ENCODE results near the gene TIMP2. TPM values are rescaled to one million over a fixed set of nuclear protein-coding genes. Genes with fewer than 3 reads are reported as not detected.
"Not testable (repeated sequence)": the region's sequence is repeated elsewhere in the genome, so short reads cannot be mapped to it uniquely, and the experiment has no call there.

Gene TIMP2
- total and polyA plus RNA-seq, 8 donors = 158 to 313 (median 179) TPM

DNA sequence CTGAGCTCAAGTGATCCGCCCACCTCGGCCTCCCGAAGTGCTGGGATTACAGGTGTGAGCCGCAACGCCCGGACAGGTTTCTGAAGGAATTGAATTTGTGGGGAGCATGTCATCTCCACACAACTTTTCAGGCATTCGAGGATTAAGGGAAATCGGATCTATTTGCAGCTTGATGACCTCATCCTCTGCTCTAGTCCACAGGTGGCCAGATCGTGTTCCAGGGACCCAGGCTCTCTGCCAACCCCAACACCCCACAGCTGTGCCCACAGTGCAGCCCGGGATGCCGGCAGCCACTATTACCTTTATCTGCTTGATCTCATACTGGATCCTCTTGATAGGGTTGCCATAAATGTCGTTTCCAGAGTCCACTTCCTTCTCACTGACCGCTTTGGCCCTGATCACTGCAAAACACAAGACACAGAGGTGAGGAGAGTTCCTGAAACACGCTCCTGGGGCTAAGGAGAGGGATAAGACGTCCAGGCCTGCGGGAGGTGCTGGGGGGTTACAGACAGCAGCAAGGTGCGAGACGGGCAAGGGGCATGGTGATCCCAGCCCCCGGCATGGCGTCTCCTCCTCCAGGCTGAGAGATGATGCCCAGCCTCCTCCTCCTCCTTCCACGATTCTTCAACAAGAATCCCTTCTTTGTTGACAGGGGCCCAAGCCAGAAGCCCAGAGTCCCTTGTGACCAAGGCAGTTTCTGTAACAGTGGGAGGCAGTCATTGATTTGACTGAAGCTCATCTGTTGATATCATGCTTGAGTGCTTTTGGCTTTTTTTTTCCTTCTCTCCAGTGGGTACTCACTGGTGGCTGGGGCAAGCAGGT is 51.5 kb downstream of the TIMP2 start:
- Histone ChIP-seq H3K4me1 (peaks cover 6 to 35% of the 10 kb centered on the region in 2 donors), H3K9me3 (no peaks in the 10 kb centered on the region), H3K27me3 (no peaks in the 10 kb centered on the region), H3K36me3 (peaks cover 0 to 47% of the 10 kb centered on the region in 2 donors), H3K27ac (no peak overlapping the region), H3K4me3 (no peak overlapping the region)
- TF ChIP-seq, protein P1, sequence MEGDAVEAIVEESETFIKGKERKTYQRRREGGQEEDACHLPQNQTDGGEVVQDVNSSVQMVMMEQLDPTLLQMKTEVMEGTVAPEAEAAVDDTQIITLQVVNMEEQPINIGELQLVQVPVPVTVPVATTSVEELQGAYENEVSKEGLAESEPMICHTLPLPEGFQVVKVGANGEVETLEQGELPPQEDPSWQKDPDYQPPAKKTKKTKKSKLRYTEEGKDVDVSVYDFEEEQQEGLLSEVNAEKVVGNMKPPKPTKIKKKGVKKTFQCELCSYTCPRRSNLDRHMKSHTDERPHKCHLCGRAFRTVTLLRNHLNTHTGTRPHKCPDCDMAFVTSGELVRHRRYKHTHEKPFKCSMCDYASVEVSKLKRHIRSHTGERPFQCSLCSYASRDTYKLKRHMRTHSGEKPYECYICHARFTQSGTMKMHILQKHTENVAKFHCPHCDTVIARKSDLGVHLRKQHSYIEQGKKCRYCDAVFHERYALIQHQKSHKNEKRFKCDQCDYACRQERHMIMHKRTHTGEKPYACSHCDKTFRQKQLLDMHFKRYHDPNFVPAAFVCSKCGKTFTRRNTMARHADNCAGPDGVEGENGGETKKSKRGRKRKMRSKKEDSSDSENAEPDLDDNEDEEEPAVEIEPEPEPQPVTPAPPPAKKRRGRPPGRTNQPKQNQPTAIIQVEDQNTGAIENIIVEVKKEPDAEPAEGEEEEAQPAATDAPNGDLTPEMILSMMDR (IDR thresholded peaks at IDR 0.05) = no peak
- intact Hi-C loops (cut with DNase I) = no loop called here
- ATAC-seq = no peak
- no peak for DNase-seq

DNA sequence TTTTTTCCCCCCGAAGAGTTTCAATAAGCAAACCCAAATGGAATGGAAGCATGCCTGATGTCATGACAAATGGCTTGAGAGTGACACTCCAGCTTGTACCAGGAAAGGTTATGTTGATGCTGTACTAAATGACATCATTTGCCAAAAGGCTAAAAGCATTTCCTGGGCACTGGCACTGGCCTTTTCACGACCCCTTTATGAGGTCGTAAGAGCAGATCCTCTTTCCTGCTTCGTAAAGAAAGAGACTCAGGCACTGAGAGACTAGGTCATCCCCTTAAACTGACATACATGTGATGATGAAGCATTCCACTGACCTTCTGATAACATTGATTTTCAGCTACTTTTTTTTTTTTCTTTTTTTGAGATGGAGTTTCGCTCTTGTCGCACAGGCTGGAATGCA is 52.7 kb downstream of the TIMP2 start:
- intact Hi-C loops (cut with DNase I) = no loop called here
- TF ChIP-seq, protein P1 (IDR thresholded peaks at IDR 0.05) = no peak
- no peak for ATAC-seq
- peaks cover 0 to 57% of the 10 kb centered on the region in 2 donors for H3K36me3 ChIP-seq
- H3K27ac ChIP-seq = no peak overlapping the region
- no peaks in the 10 kb centered on the region for H3K27me3 ChIP-seq
- no peak overlapping the region for H3K4me3 ChIP-seq
- no peaks in the 10 kb centered on the region for H3K9me3 ChIP-seq
- peaks cover 4 to 43% of the 10 kb centered on the region in 2 donors for H3K4me1 ChIP-seq
- DNase-seq = no peak

DNA sequence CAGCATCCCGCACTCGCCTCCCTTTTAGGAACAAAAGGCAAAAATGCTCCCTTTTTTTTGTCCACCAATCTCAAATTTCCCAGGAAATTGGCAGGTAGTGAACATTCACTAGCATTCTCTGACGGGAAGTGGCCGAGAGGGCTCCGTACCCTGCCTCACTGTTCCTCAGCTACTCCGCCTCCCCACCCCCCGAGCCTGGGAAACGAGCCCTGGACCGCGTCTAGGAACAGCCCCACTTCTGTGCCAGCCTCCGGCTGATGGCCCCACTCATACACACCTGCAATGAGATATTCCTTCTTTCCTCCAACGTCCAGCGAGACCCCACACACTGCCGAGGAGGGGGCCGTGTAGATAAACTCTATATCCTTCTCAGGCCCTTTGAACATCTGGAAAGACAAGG is 54.6 kb downstream of the TIMP2 start:
- H3K4me1 ChIP-seq = peaks cover 4 to 45% of the 10 kb centered on the region in 2 donors
- TF ChIP-seq, protein P1 (IDR thresholded peaks at IDR 0.05) = no peak
- H3K9me3 ChIP-seq = no peaks in the 10 kb centered on the region
- H3K36me3 ChIP-seq = peaks cover 0 to 57% of the 10 kb centered on the region in 2 donors
- H3K27me3 ChIP-seq = no peaks in the 10 kb centered on the region
- DNase-seq (no peak), ATAC-seq (no peak)
- intact Hi-C loops (cut with DNase I) = no loop called here
- no peak overlapping the region for H3K27ac ChIP-seq
- H3K4me3 ChIP-seq = no peak overlapping the region

DNA sequence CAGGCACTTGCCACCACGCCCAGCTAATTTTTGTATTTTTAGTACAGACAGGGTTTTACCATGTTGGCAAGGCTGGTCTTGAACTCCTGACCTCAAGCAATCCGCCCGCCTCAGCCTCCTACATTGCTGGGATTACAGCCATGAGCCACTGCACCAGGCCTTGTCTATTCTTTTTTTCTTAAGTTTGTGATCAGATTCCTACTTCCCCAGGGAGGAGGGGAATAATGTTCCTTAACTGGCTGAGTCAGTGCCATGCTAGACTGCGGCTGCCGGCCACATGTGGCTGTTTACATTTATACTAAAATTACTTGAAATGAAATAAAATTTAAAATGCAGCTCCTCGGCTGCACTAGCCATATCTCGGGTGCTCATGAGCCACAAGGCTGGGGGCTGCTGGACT is 56.8 kb downstream of the TIMP2 start:
- Histone ChIP-seq H3K36me3 (peaks cover 0 to 54% of the 10 kb centered on the region in 2 donors), H3K27ac (no peak overlapping the region), H3K27me3 (no peaks in the 10 kb centered on the region), H3K9me3 (no peaks in the 10 kb centered on the region), H3K4me1 (peaks cover 4 to 45% of the 10 kb centered on the region in 2 donors), H3K4me3 (no peak overlapping the region)
- intact Hi-C loops (cut with DNase I) = loop anchor here in 1 of 2 donors (5.0 kb wide), 1 partner anchor 104 kb away; no protein-coding TSS in a partner anchor
- ATAC-seq (no peak), DNase-seq (no peak)
- TF ChIP-seq, protein P1 (IDR thresholded peaks at IDR 0.05) = no peak

DNA sequence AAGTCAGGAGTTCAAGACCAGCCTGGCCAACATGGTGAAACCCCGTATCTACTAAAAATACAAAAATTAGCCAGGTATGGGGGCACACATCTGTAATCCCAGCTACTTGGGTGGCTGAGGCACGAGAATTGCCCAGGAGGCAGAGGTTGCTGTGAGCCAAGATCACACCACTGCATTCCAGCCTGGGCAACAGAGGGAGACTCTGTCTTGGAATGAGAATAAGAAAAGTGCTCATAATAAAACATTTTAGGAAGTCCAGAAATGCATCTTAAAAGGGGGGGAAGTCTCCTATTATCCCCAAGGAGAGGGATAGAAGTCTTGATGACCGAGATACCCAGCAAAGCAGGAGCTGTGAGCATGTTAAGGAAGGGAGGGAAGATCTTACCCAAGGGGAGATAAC is 58.1 kb downstream of the TIMP2 start:
- intact Hi-C loops (cut with DNase I) = loop anchor here in 1 of 2 donors (5.0 kb wide), 1 partner anchor 105 kb away; no protein-coding TSS in a partner anchor
- H3K4me3 ChIP-seq, ATAC-seq, DNase-seq, H3K27me3 ChIP-seq, H3K9me3 ChIP-seq: not testable (repeated sequence)
- Histone ChIP-seq H3K27ac (peak overlapping the region in 1 of 2 donors; percentile 83), H3K4me1 (peaks cover 4 to 50% of the 10 kb centered on the region in 2 donors), H3K36me3 (peaks cover 0 to 41% of the 10 kb centered on the region in 2 donors)
